BLaER1 (cell line): ENCODE measurements around the gene WWC1.

Source experiments
- H3K27ac ChIP-seq: shearing (Covaris generic); formaldehyde crosslinking; 2 replicates; pipeline ENCODE4 v1.8.1; 2022
- H3K27me3 ChIP-seq: shearing (Covaris generic); formaldehyde crosslinking; 2 replicates; pipeline ENCODE4 v1.8.1; 2022
- H3K36me3 ChIP-seq: shearing (Covaris generic); formaldehyde crosslinking; 2 replicates; pipeline ENCODE4 v1.8.1; 2022
- H3K4me1 ChIP-seq: shearing (Covaris generic); formaldehyde crosslinking; 2 replicates; pipeline ENCODE4 v1.8.1; 2022
- H3K4me2 ChIP-seq: shearing (Covaris generic); formaldehyde crosslinking; 2 replicates; pipeline ENCODE4 v1.8.1; 2022
- H3K4me3 ChIP-seq: shearing (Covaris generic); formaldehyde crosslinking; 2 replicates; pipeline ENCODE4 v1.8.1; 2022
- H3K9ac ChIP-seq: shearing (Covaris generic); formaldehyde crosslinking; 2 replicates; pipeline ENCODE4 v1.8.1; 2022
- H3K9me3 ChIP-seq: shearing (Covaris generic); formaldehyde crosslinking; 2 replicates; pipeline ENCODE4 v1.8.1; 2022
- H4K20me1 ChIP-seq: shearing (Covaris generic); formaldehyde crosslinking; 2 replicates; pipeline ENCODE4 v1.8.1; 2022
- Cebpa-rat ChIP-seq: shearing (Covaris generic); IDR thresholded peaks from 2 replicates; pipeline ENCODE4 v1.8.1; 2022

The WWC1 gene

GRCh38 chr5:168417731-168418429 is 126.4 kb downstream of the WWC1 start:
- H3K27ac ChIP-seq = peak overlapping the region; percentile 19
- no peaks in the 10 kb centered on the region for H3K36me3 ChIP-seq
- H3K4me1 ChIP-seq = peaks cover 40% of the 10 kb centered on the region
- peak overlapping the region; percentile 38 for H3K4me3 ChIP-seq
- H3K4me2 ChIP-seq = peak overlapping the region; percentile 83
- H3K9ac ChIP-seq = 0 out of 2 replicates have a peak overlapping the region, but pooled peaks have one; percentile 17
- peaks cover 7% of the 10 kb centered on the region; the same call in 1 of the 2 replicates for H4K20me1 ChIP-seq
- TF ChIP-seq Cebpa-rat = no peak
- no peaks in the 10 kb centered on the region for H3K9me3 ChIP-seq
- no peaks in the 10 kb centered on the region for H3K27me3 ChIP-seq

- Histone ChIP-seq H3K27ac (no peak overlapping the region), H3K9me3 (no peaks in the 10 kb centered on the region), H3K4me1 (peaks cover 25% of the 10 kb centered on the region), H3K4me2 (no peak overlapping the region), H4K20me1 (peaks cover 7% of the 10 kb centered on the region; the same call in 1 of the 2 replicates), H3K36me3 (no peaks in the 10 kb centered on the region), H3K9ac (no peak overlapping the region), H3K27me3 (no peaks in the 10 kb centered on the region), H3K4me3 (no peak overlapping the region)
- no peak for TF ChIP-seq Cebpa-rat
These were observed 129.0 kb downstream of the WWC1 start for GRCh38 chr5:168420461-168420860.

DNA sequence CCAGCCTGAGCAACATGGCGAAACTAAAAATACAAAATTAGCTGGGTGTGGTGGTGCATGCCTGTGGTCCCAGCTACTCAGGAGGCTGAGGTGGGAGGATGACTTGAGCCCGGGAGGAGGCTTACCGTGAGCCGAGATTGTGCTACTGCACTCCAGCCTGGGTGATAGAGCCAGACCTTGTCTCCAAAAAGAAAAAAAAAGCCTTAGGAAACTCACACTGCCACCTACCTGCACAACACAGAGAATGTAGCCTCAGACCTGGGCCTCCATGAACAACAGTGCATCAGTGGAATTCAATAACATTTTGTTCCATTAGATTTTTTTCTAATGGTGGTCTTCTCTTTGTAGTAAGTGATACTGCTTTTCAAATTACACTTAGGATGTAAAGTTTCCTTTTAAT is 131.0 kb downstream of the WWC1 start:
- Histone ChIP-seq H3K4me3 (no peak overlapping the region), H4K20me1 (peaks cover 6% of the 10 kb centered on the region; the same call in 1 of the 2 replicates)

DNA sequence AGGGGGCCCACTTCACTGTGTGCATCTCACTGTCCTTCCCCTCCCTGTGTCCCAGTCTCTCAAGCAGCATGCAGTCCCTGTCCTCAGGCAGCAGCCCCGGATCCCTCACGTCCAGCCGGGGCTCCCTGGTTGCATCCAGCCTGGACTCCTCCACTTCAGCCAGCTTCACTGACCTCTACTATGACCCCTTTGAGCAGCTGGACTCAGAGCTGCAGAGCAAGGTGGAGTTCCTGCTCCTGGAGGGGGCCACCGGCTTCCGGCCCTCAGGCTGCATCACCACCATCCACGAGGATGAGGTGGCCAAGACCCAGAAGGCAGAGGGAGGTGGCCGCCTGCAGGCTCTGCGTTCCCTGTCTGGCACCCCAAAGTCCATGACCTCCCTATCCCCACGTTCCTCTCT is 132.0 kb downstream of the WWC1 start:
- H3K4me3 ChIP-seq = no peak overlapping the region
- no peak overlapping the region for H3K9ac ChIP-seq
- no peak overlapping the region for H3K4me2 ChIP-seq
- H3K4me1 ChIP-seq = peaks cover 19% of the 10 kb centered on the region
- no peaks in the 10 kb centered on the region for H3K9me3 ChIP-seq
- H3K27me3 ChIP-seq = no peaks in the 10 kb centered on the region
- no peak for TF ChIP-seq Cebpa-rat
- no peak overlapping the region for H3K27ac ChIP-seq
- no peaks in the 10 kb centered on the region for H4K20me1 ChIP-seq
- H3K36me3 ChIP-seq = no peaks in the 10 kb centered on the region

More for the DNA sequence above, 131.0 kb downstream of the WWC1 start:
- TF ChIP-seq Cebpa-rat = no peak
- H3K27ac ChIP-seq = no peak overlapping the region
- H3K4me2 ChIP-seq = no peak overlapping the region
- H3K4me1 ChIP-seq = peaks cover 23% of the 10 kb centered on the region
- H3K9ac ChIP-seq = no peak overlapping the region
- H3K9me3 ChIP-seq = no peaks in the 10 kb centered on the region
- no peaks in the 10 kb centered on the region for H3K36me3 ChIP-seq
- no peaks in the 10 kb centered on the region for H3K27me3 ChIP-seq

- no peaks in the 10 kb centered on the region for H3K36me3 ChIP-seq
- H3K27me3 ChIP-seq = no peaks in the 10 kb centered on the region
- no peaks in the 10 kb centered on the region for H3K9me3 ChIP-seq
- H3K4me3 ChIP-seq = no peak overlapping the region
- H3K27ac ChIP-seq = no peak overlapping the region
- peaks cover 17% of the 10 kb centered on the region for H3K4me1 ChIP-seq
- H3K9ac ChIP-seq = no peak overlapping the region
- H4K20me1 ChIP-seq = no peaks in the 10 kb centered on the region
- H3K4me2 ChIP-seq = no peak overlapping the region
- TF ChIP-seq Cebpa-rat = no peak
These were observed 132.5 kb downstream of the WWC1 start for GRCh38 chr5:168423971-168424370.

DNA sequence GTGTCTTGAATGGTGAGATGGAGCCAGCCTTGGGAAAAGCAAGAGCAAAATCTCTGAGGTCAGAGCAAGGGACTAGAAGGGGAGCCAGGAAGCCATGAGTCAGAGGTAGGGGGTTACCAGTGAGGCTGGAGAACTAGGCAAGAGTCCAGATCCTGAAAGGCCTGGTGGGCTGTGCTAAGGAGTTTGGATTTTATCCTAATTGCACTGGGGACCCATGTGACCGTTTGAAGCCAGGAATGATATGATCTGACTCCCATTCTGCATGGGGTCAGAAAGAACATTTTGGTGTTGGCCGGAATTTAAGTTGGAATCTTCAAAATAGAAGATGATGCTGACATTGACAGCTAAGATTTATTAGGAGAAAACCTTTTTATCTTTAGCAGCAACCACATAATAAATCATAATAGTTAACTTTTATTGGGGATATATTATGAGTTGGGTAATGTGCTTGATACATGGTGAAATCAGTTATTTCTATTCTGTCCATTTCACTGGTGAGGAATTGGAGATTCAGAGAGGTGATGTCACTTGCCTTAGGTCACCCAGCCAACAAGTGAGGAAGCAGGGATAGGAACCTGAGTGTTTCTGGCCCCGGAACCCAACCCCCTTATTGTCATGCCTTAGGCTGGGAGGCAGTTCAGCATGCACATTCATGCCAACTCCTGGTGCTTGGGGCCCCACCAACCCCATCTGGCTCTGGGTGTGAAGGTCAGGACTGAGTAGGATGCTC is 133.3 kb downstream of the WWC1 start:
- Histone ChIP-seq H3K4me1 (peaks cover 16% of the 10 kb centered on the region), H3K27me3 (no peaks in the 10 kb centered on the region), H3K4me2 (no peak overlapping the region), H3K9ac (no peak overlapping the region), H4K20me1 (no peaks in the 10 kb centered on the region), H3K36me3 (no peaks in the 10 kb centered on the region), H3K9me3 (no peaks in the 10 kb centered on the region), H3K4me3 (no peak overlapping the region), H3K27ac (no peak overlapping the region)
- no peak for TF ChIP-seq Cebpa-rat

GRCh38 chr5:168426007-168426863 is 134.8 kb downstream of the WWC1 start:
- 0 out of 2 replicates have a peak, but pooled peaks cover 9% of the 10 kb centered on the region for H3K36me3 ChIP-seq
- no peak overlapping the region for H3K27ac ChIP-seq
- H4K20me1 ChIP-seq = no peaks in the 10 kb centered on the region
- H3K27me3 ChIP-seq = no peaks in the 10 kb centered on the region
- no peak overlapping the region for H3K4me2 ChIP-seq
- no peak overlapping the region for H3K9ac ChIP-seq
- TF ChIP-seq Cebpa-rat = no peak
- no peaks in the 10 kb centered on the region for H3K9me3 ChIP-seq
- peaks cover 16% of the 10 kb centered on the region for H3K4me1 ChIP-seq
- no peak overlapping the region for H3K4me3 ChIP-seq

GRCh38 chr5:168426864-168427172 is 135.4 kb downstream of the WWC1 start:
- Histone ChIP-seq H3K4me2 (no peak overlapping the region), H3K9ac (no peak overlapping the region), H3K27me3 (no peaks in the 10 kb centered on the region), H3K9me3 (no peaks in the 10 kb centered on the region), H3K36me3 (0 out of 2 replicates have a peak, but pooled peaks cover 9% of the 10 kb centered on the region), H3K27ac (no peak overlapping the region), H3K4me3 (no peak overlapping the region), H3K4me1 (peaks cover 16% of the 10 kb centered on the region), H4K20me1 (no peaks in the 10 kb centered on the region)
- TF ChIP-seq Cebpa-rat = no peak

- no peak for TF ChIP-seq Cebpa-rat
- Histone ChIP-seq H3K27ac (no peak overlapping the region), H4K20me1 (no peaks in the 10 kb centered on the region)
These were observed 135.8 kb downstream of the WWC1 start for GRCh38 chr5:168427224-168427623.

More at GRCh38 chr5:168427224-168427623, 135.8 kb downstream of the WWC1 start:
- no peak overlapping the region for H3K9ac ChIP-seq
- H3K4me2 ChIP-seq = no peak overlapping the region
- H3K4me1 ChIP-seq = peaks cover 16% of the 10 kb centered on the region
- no peaks in the 10 kb centered on the region for H3K9me3 ChIP-seq
- no peak overlapping the region for H3K4me3 ChIP-seq
- H3K27me3 ChIP-seq = no peaks in the 10 kb centered on the region
- 0 out of 2 replicates have a peak, but pooled peaks cover 9% of the 10 kb centered on the region for H3K36me3 ChIP-seq
